CD4-positive, alpha-beta memory T cell (primary cell): ENCODE data around the gene HS1BP3. TPM values are rescaled to one million over a fixed set of nuclear protein-coding genes. Genes with fewer than 3 reads are reported as not detected.

Source experiments
- CTCF ChIA-PET: fragments of 350-600 bp; sonication (Branson Sonifier 250); formaldehyde crosslinking; loops from one replicate; lab custom pipeline; 2021; ENCODE audit warnings: inconsistent platforms; ENCODE audit not compliant: partially characterized antibody; lab: Charles Lee
- POLR2A ChIA-PET: fragments of 350-600 bp; sonication (Branson Sonifier 250); formaldehyde crosslinking; loops from one replicate; lab custom pipeline; 2021; ENCODE audit not compliant: partially characterized antibody; lab: Charles Lee
- DNase-seq, 5 donors: peaks; one replicate each; pipeline versions ENCODE4 v3.0.0 to v3.0.0-alpha.2; 2020 to 2022; ENCODE audit warnings: mixed read lengths in 1 of 5
- H3K27ac ChIP-seq: one replicate; pipeline ENCODE4 v1.7.0; 2013; ENCODE audit warnings: low read depth, low read length
- H3K27me3 ChIP-seq: 2 replicates; pipeline ENCODE4 v1.7.0; 2013; ENCODE audit warnings: mild to moderate bottlenecking, low read length, moderate library complexity; ENCODE audit not compliant: insufficient read depth
- H3K36me3 ChIP-seq: 2 replicates; pipeline ENCODE4 v1.7.0; 2013; ENCODE audit warnings: mild to moderate bottlenecking, low read length, moderate library complexity; ENCODE audit not compliant: insufficient read depth
- H3K4me1 ChIP-seq: 2 replicates; pipeline ENCODE4 v1.7.0; 2013; ENCODE audit warnings: mild to moderate bottlenecking, low read length, moderate library complexity; ENCODE audit not compliant: insufficient read depth
- H3K4me3 ChIP-seq, 2 donors: one replicate each; pipeline ENCODE4 v1.7.0; 2013; ENCODE audit warnings: low read length in 2 of 2, mild to moderate bottlenecking in 1 of 2
- H3K9me3 ChIP-seq, 2 donors: one replicate each; pipeline ENCODE4 v1.7.0; 2013; ENCODE audit warnings: low read length in 2 of 2, control low read depth in 1 of 2; ENCODE audit not compliant: control insufficient read depth in 1 of 2
- H3K27ac Mint-ChIP-seq, 7 donors: one replicate each; pipeline ENCODE4 v1.8.0; 2020 to 2021; ENCODE audit warnings: mixed read lengths in 7 of 7, mild to moderate bottlenecking in 6 of 7, inconsistent platforms in 3 of 7, moderate library complexity in 3 of 7
- H3K27me3 Mint-ChIP-seq, 2 donors: one replicate each; pipeline ENCODE4 v1.8.0; 2020 to 2021; ENCODE audit warnings: mixed read lengths in 2 of 2
- H3K36me3 Mint-ChIP-seq, 2 donors: one replicate each; pipeline ENCODE4 v1.8.0; 2020 to 2021; ENCODE audit warnings: mixed read lengths in 2 of 2, inconsistent platforms in 1 of 2, mild to moderate bottlenecking in 1 of 2
- H3K4me1 Mint-ChIP-seq, 4 donors: one replicate each; pipeline ENCODE4 v1.8.0; 2020 to 2021; ENCODE audit warnings: mixed read lengths in 4 of 4, mild to moderate bottlenecking in 1 of 4
- H3K4me3 Mint-ChIP-seq, 8 donors: one replicate each; pipeline ENCODE4 v1.8.0; 2020 to 2021; ENCODE audit warnings: mixed read lengths in 8 of 8, mild to moderate bottlenecking in 7 of 8, moderate library complexity in 6 of 8, inconsistent platforms in 3 of 8
- H3K9me3 Mint-ChIP-seq, 8 donors: one replicate each; pipeline ENCODE4 v1.8.0; 2020 to 2021; ENCODE audit warnings: mixed read lengths in 8 of 8, mild to moderate bottlenecking in 5 of 8, inconsistent platforms in 3 of 8, moderate library complexity in 1 of 8
- intact Hi-C: fragments of 100-400 bp; cut with micrococcal nuclease; formaldehyde crosslinking; loops from one replicate; pipeline ENCODE4 v1.15.1; 2023
- polyA plus RNA-seq, 2 donors: library from polyadenylated mRNA; unstranded; fragments of 300-500 nt; fragmentation: Illumina TruSeq; gene quantifications; one replicate each; pipeline ENCODE4 v1.2.3, GENCODE V29; 2021
- total RNA-seq, 2 experiments: library from RNA; stranded (reverse); gene quantifications; one replicate each; pipeline ENCODE4 v1.2.3, GENCODE V29; 2021

Gene HS1BP3
- total RNA-seq (10 to 100 TPM; 20.1 TPM), polyA plus RNA-seq (10 to 100 TPM; 16.7 to 17.5 TPM)

- Histone ChIP-seq H3K27ac (peak within 1 kb of the TSS; percentile 89), H3K27me3 (no peaks in the 10 kb centered on the region), H3K36me3 (no peaks in the 10 kb centered on the region), H3K4me3 (peak within 1 kb of the TSS; percentile 50 to 87), H3K9me3 (no peaks in the 10 kb centered on the region), H3K4me1 (peaks cover 20% of the 10 kb centered on the region)
- POLR2A ChIA-PET = interaction anchor here (0.7 to 3.3 kb wide), 22 partner anchors 9 to 782 kb away, joined by 3 to 70 read pairs (median 5); partner anchors contain the start of genes GDF7, LDAH, PUM2 and RHOB
- peak within 1 kb of the TSS; percentile 87 to 93 (median 90) for H3K4me3 Mint-ChIP-seq
- intact Hi-C loops = loop anchor here (1.0 to 10.0 kb wide), 9 partner anchors 75 to 1304 kb away; partner anchors contain the start of genes LAPTM4A, LDAH, PUM2 and RHOB
- CTCF ChIA-PET = interaction anchor here (0.6 to 5.2 kb wide), 30 partner anchors 8 to 1304 kb away, joined by 3 to 76 read pairs (median 4); partner anchors contain the start of genes LDAH and RHOB
- no peaks in the 10 kb centered on the region for H3K27me3 Mint-ChIP-seq
- H3K27ac Mint-ChIP-seq = peak within 1 kb of the TSS; percentile 92 to 98 (median 97)
- peaks cover 0 to 3% (median 0%) of the 10 kb centered on the region in 8 donors for H3K9me3 Mint-ChIP-seq
- peak; percentile 88 to 98 (median 94) for DNase-seq
- H3K4me1 Mint-ChIP-seq = peaks cover 22 to 42% (median 36%) of the 10 kb centered on the region in 4 donors
- H3K36me3 Mint-ChIP-seq = peaks cover 0 to 12% of the 10 kb centered on the region in 2 donors
Observed at GRCh38 chr2:20650877-20651730, at the start of gene HS1BP3. Gene HS1BP3, minus strand, starts transcription at chr2:20651098. Its CDS starts 35 bp downstream, at chr2:20651063.

DNA sequence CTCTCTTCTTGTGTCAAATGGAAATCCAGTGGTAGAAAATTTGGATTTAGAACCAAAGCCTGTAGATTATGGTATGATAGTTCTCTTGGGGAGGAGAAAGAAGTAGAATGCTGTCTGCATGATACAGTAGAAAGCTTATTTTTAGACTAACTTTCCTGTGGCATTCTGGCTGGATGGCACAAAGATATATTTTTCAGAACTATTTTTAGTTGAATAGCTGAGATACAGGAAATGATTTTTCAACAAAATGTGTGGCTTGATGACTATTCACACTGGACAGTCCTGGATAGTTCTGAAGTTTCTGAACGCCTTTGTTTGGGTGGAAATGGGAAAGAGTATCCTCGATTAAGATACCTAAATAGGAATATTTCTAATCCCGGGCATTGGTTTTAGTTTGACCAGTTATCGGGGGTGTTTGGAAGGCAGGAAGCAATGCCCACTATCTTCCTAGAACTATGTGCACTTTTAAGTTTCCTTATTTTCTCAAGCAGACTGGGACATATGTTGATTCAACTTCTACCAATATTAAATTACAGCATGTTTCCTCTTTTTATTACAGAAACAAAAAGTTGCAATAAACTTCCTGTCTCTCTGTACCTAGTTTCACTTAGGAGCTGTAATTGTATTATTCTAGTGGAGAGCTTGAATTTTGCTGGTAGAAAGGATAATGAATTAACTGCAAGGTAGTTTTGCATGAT, 48.2 kb upstream of the HS1BP3 start:
- H3K4me1 Mint-ChIP-seq = peaks cover 0 to 1% (median 0%) of the 10 kb centered on the region in 4 donors
- no peaks in the 10 kb centered on the region for H3K9me3 Mint-ChIP-seq
- Histone ChIP-seq H3K4me1 (no peaks in the 10 kb centered on the region), H3K9me3 (no peaks in the 10 kb centered on the region), H3K27ac (no peak overlapping the region), H3K4me3 (no peak overlapping the region), H3K36me3 (no peaks in the 10 kb centered on the region), H3K27me3 (no peaks in the 10 kb centered on the region)
- DNase-seq = no peak
- CTCF ChIA-PET = interaction anchor here (2.3 kb wide), 1 partner anchor 38 kb away, joined by 8 read pairs; no protein-coding TSS in a partner anchor
- peaks cover 30 to 39% of the 10 kb centered on the region in 2 donors for H3K36me3 Mint-ChIP-seq
- no peak overlapping the region for H3K27ac Mint-ChIP-seq
- no peak overlapping the region for H3K4me3 Mint-ChIP-seq
- intact Hi-C loops = no loop called here
- H3K27me3 Mint-ChIP-seq = no peaks in the 10 kb centered on the region
- POLR2A ChIA-PET = no interaction called here

- no peak overlapping the region for H3K27ac Mint-ChIP-seq
- H3K27ac ChIP-seq = no peak overlapping the region
- H3K9me3 ChIP-seq = no peaks in the 10 kb centered on the region
- no peaks in the 10 kb centered on the region for H3K27me3 ChIP-seq
- intact Hi-C loops = no loop called here
- H3K4me3 ChIP-seq = no peak overlapping the region
- no peaks in the 10 kb centered on the region for H3K9me3 Mint-ChIP-seq
- H3K4me3 Mint-ChIP-seq = no peak overlapping the region
- ChIA-PET POLR2A (no interaction called here), CTCF (interaction anchor here (1.2 kb wide), 1 partner anchor 36 kb away, joined by 3 read pairs; no protein-coding TSS in a partner anchor)
- DNase-seq = no peak
- no peaks in the 10 kb centered on the region for H3K4me1 Mint-ChIP-seq
- H3K36me3 ChIP-seq = no peaks in the 10 kb centered on the region
- peaks cover 31 to 37% of the 10 kb centered on the region in 2 donors for H3K36me3 Mint-ChIP-seq
- no peaks in the 10 kb centered on the region for H3K4me1 ChIP-seq
- no peaks in the 10 kb centered on the region for H3K27me3 Mint-ChIP-seq
Observed at GRCh38 chr2:20697322-20697934, 46.5 kb upstream of the HS1BP3 start.

- H3K36me3 Mint-ChIP-seq = peaks cover 35 to 42% of the 10 kb centered on the region in 2 donors
- Histone ChIP-seq H3K36me3 (no peaks in the 10 kb centered on the region), H3K27ac (no peak overlapping the region), H3K9me3 (no peaks in the 10 kb centered on the region), H3K4me3 (no peak overlapping the region), H3K4me1 (no peaks in the 10 kb centered on the region), H3K27me3 (no peaks in the 10 kb centered on the region)
- DNase-seq = no peak
- ChIA-PET POLR2A (no interaction called here), CTCF (interaction anchor here (1.2 kb wide), 1 partner anchor 35 kb away, joined by 3 read pairs; no protein-coding TSS in a partner anchor)
- no peak overlapping the region for H3K4me3 Mint-ChIP-seq
- H3K9me3 Mint-ChIP-seq = no peaks in the 10 kb centered on the region
- intact Hi-C loops = no loop called here
- no peak overlapping the region for H3K27ac Mint-ChIP-seq
- H3K4me1 Mint-ChIP-seq = no peaks in the 10 kb centered on the region
- no peaks in the 10 kb centered on the region for H3K27me3 Mint-ChIP-seq
Observed at GRCh38 chr2:20696366-20696765, 45.5 kb upstream of the HS1BP3 start.

DNA sequence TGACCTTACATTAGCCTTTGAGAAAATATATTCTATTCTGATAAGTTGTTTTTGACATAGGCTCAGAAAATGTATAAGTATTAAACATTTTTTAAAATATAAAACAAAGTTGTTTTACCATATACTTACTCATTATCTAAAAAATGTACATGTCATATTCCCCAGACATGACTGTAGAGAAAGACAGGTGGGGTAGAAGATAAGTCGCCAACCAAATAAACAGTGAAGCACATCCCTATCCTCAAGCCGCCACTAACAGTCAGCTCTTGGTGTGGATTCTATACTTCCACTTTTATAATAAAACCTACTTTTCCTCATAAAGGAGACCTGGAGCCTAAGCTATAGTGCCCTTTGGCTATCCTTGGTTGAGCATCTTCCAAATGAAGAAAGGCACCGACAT, 42.4 kb upstream of the HS1BP3 start:
- peaks cover 0 to 2% (median 0%) of the 10 kb centered on the region in 8 donors for H3K9me3 Mint-ChIP-seq
- Histone ChIP-seq H3K36me3 (no peaks in the 10 kb centered on the region), H3K4me1 (no peaks in the 10 kb centered on the region), H3K9me3 (no peaks in the 10 kb centered on the region), H3K27ac (no peak overlapping the region), H3K4me3 (no peak overlapping the region), H3K27me3 (no peaks in the 10 kb centered on the region)
- ChIA-PET CTCF (interaction anchor here (1.2 kb wide), 1 partner anchor 32 kb away, joined by 3 read pairs; no protein-coding TSS in a partner anchor), POLR2A (no interaction called here)
- intact Hi-C loops = no loop called here
- DNase-seq = no peak
- H3K36me3 Mint-ChIP-seq = peaks cover 49 to 52% of the 10 kb centered on the region in 2 donors
- H3K27me3 Mint-ChIP-seq = no peaks in the 10 kb centered on the region
- H3K4me3 Mint-ChIP-seq = no peak overlapping the region
- no peaks in the 10 kb centered on the region for H3K4me1 Mint-ChIP-seq
- H3K27ac Mint-ChIP-seq = no peak overlapping the region

- Histone ChIP-seq H3K36me3 (no peaks in the 10 kb centered on the region), H3K27ac (no peak overlapping the region), H3K4me1 (no peaks in the 10 kb centered on the region), H3K4me3 (no peak overlapping the region), H3K27me3 (no peaks in the 10 kb centered on the region), H3K9me3 (no peaks in the 10 kb centered on the region)
- DNase-seq = no peak
- Mint-ChIP-seq H3K4me1 (no peaks in the 10 kb centered on the region), H3K27ac (peak overlapping the region in 1 of 7 donors; percentile 59), H3K27me3 (no peaks in the 10 kb centered on the region), H3K36me3 (peaks cover 55 to 57% of the 10 kb centered on the region in 2 donors), H3K4me3 (no peak overlapping the region), H3K9me3 (peaks cover 0 to 2% (median 0%) of the 10 kb centered on the region in 8 donors)
- intact Hi-C loops = no loop called here
- POLR2A ChIA-PET = no interaction called here
- CTCF ChIA-PET = interaction anchor here (2.3 kb wide), 1 partner anchor 31 kb away, joined by 11 read pairs; no protein-coding TSS in a partner anchor
Observed at GRCh38 chr2:20692081-20692480, 41.2 kb upstream of the HS1BP3 start.
